ENCODE measurements around the gene IGF2R. TPM values are rescaled to one million over a fixed set of nuclear protein-coding genes. Genes with fewer than 3 reads are reported as not detected.

The IGF2R gene
- total and polyA plus RNA-seq, 2 of the 13 experiments (the other 11 are each of a cell fraction or from before 2014, with no cell fraction given) = 38.3 to 70.0 TPM

- Histone ChIP-seq H4K20me1 (ENCODE audit: insufficient read depth, low read length) (peaks cover 60% of the 10 kb centered on the region), H3K4me1 (ENCODE audit: insufficient read depth, low read length) (peaks cover 74% of the 10 kb centered on the region), H3K27me3 (ENCODE audit: control insufficient read depth in 1 of 2, insufficient read depth in 2 of 2, low read length in 2 of 2) (no peaks in the 10 kb centered on the region), H3K27ac (ENCODE audit: extremely low read length, insufficient read depth, low read length) (peak overlapping the region; percentile 8), H3K9me3 (ENCODE audit: low read length) (no peaks in the 10 kb centered on the region), H3K79me2 (ENCODE audit: insufficient read depth, low read length) (peaks cover 90% of the 10 kb centered on the region), H2AFZ (ENCODE audit: low read length) (no peak overlapping the region), H3K4me3 (replicated peaks in 1 of 3; ENCODE audit: insufficient read depth in 1 of 3, low read depth in 2 of 3, low read length in 3 of 3) (no peak overlapping the region), H3K9ac (ENCODE audit: insufficient read depth, low read depth, low read length) (no peak overlapping the region), H3K4me2 (ENCODE audit: low read depth, low read length) (0 out of 2 replicates have a peak overlapping the region, but pooled peaks have one; percentile 88), H3K36me3 (replicated peaks in 1 of 2; ENCODE audit: control insufficient read depth in 1 of 2, insufficient read depth in 2 of 2, low read length in 2 of 2) (peaks cover 0 to 5% of the 10 kb centered on the region in 2 experiments; a peak in 1 of 5 replicates)
- ChIA-PET POLR2A (interaction anchor here (1.2 to 1.7 kb wide), 3 partner anchors 10 to 296 kb away, joined by 3 read pairs; partner anchors contain the start of gene MRPL18), CTCF (ENCODE audit: low intra/inter-chr PET ratio, low total read pairs) (no interaction called here)
- 92% methylated on average over 2 of the region's 2 CpGs for WGBS (ENCODE audit: low lambda C conversion rate)
- BruUV-seq (replicated peaks) = no TSS peak
- DNase-seq (ENCODE audit: low spot score) (no peak), FAIRE-seq (no peak), ATAC-seq (no peak)
- in situ Hi-C loops (cut with HindIII; ENCODE audit: extremely low pct_ligation_motif_present, low pct_unique_long_range_greater_than_20kb) = loop anchor here (5.0 to 10.0 kb wide), 2 partner anchors 69 to 279 kb away; partner anchors contain the start of gene SOD2
- intact Hi-C loops (cut with micrococcal nuclease; ENCODE audit: unreplicated experiment) = no loop called here
- no peak for TF ChIP-seq CREB1 (IDR thresholded peaks at IDR 0.05)
- TF ChIP-seq CREB1 (CRISPR knock-in tag; IDR thresholded peaks at IDR 0.05) = 0 out of 2 replicates have a peak, but pooled peaks have one; percentile 9
- no peak for TF ChIP-seq PPARG (CRISPR knock-in tag; conservative IDR thresholded peaks at IDR 0.05)
Observed at GRCh38 chr6:159973406-159973805, 4.5 kb downstream of the IGF2R start.

GRCh38 chr6:159973951-159974350 lies 5.1 kb downstream of the IGF2R start:
- 0 out of 2 replicates have a peak overlapping the region, but pooled peaks have one; percentile 8 for H3K4me2 ChIP-seq (ENCODE audit: low read depth, low read length)
- H2AFZ ChIP-seq (ENCODE audit: low read length) = no peak overlapping the region
- no TSS peak for BruUV-seq (replicated peaks)
- FAIRE-seq (peak; percentile 49), ATAC-seq (no peak), DNase-seq (ENCODE audit: low spot score) (peak; percentile 64)
- intact Hi-C loops (cut with micrococcal nuclease; ENCODE audit: unreplicated experiment) (no loop called here), in situ Hi-C loops (cut with HindIII; ENCODE audit: extremely low pct_ligation_motif_present, low pct_unique_long_range_greater_than_20kb) (loop anchor here (5.0 to 10.0 kb wide), 2 partner anchors 68 to 279 kb away; partner anchors contain the start of gene SOD2)
- WGBS (ENCODE audit: low lambda C conversion rate) = 91% methylated on average over 2 of the region's 2 CpGs
- no peaks in the 10 kb centered on the region for H3K9me3 ChIP-seq (ENCODE audit: low read length)
- H3K27me3 ChIP-seq (ENCODE audit: control insufficient read depth in 1 of 2, insufficient read depth in 2 of 2, low read length in 2 of 2) = no peaks in the 10 kb centered on the region
- H3K79me2 ChIP-seq (ENCODE audit: insufficient read depth, low read length) = peaks cover 95% of the 10 kb centered on the region
- ChIA-PET CTCF (ENCODE audit: low intra/inter-chr PET ratio, low total read pairs) (no interaction called here), POLR2A (interaction anchor here (1.2 to 1.7 kb wide), 2 partner anchors 10 to 184 kb away, joined by 3 read pairs; partner anchors contain the start of gene MRPL18)
- H3K4me3 ChIP-seq (replicated peaks in 1 of 3; ENCODE audit: insufficient read depth in 1 of 3, low read depth in 2 of 3, low read length in 3 of 3) = no peak overlapping the region
- H3K4me1 ChIP-seq (ENCODE audit: insufficient read depth, low read length) = peaks cover 77% of the 10 kb centered on the region
- peaks cover 65% of the 10 kb centered on the region for H4K20me1 ChIP-seq (ENCODE audit: insufficient read depth, low read length)
- peaks cover 0 to 5% of the 10 kb centered on the region in 2 experiments; a peak in 1 of 5 replicates for H3K36me3 ChIP-seq (replicated peaks in 1 of 2; ENCODE audit: control insufficient read depth in 1 of 2, insufficient read depth in 2 of 2, low read length in 2 of 2)
- peak overlapping the region; percentile 8 for H3K27ac ChIP-seq (ENCODE audit: extremely low read length, insufficient read depth, low read length)
- no peak overlapping the region for H3K9ac ChIP-seq (ENCODE audit: insufficient read depth, low read depth, low read length)
- TF ChIP-seq FOXA3 (CRISPR knock-in tag; IDR thresholded peaks at IDR 0.05) = no peak
- TF ChIP-seq SOX13 (IDR thresholded peaks at IDR 0.05) = no peak
- TF ChIP-seq SOX13 (CRISPR knock-in tag; conservative IDR thresholded peaks at IDR 0.05 in 1 of 2, IDR thresholded peaks at IDR 0.05 in 1 of 2) = no peak
- TF ChIP-seq REST (IDR thresholded peaks at IDR 0.05; ENCODE audit: borderline replicate concordance in 1 of 2, low read depth in 1 of 2, low read length in 2 of 2) = no peak
- TF ChIP-seq TCF7 (IDR thresholded peaks at IDR 0.05; ENCODE audit: low read depth) = peak; percentile 27; the same call in 1 of the 2 replicates
- TF ChIP-seq RFX3 (CRISPR knock-in tag; IDR thresholded peaks at IDR 0.05) = no peak
- TF ChIP-seq SSRP1 (CRISPR knock-in tag; IDR thresholded peaks at IDR 0.05) = no peak
- no peak for TF ChIP-seq ZNF260 (CRISPR knock-in tag; IDR thresholded peaks at IDR 0.05; ENCODE audit: borderline replicate concordance, low read depth)
- no peak for TF ChIP-seq ZNF878 (CRISPR knock-in tag; IDR thresholded peaks at IDR 0.05)
- no peak for TF ChIP-seq CAMTA2 (CRISPR knock-in tag; IDR thresholded peaks at IDR 0.05; ENCODE audit: borderline replicate concordance)
- no peak for TF ChIP-seq SMAD3 (CRISPR knock-in tag; IDR thresholded peaks at IDR 0.05)

Measured in HepG2 (cell line).